PC-3 (cell line): ENCODE measurements around the gene SLC15A5. TPM values are rescaled to one million over a fixed set of nuclear protein-coding genes. Genes with fewer than 3 reads are reported as not detected.

ENCODE experiments used
- ATAC-seq: fragments of 200-7000 bp; cut with Tn5 transposase; 2 replicates; pipeline ENCODE4 v1.9.1; 2020; ENCODE audit warnings: mild to moderate bottlenecking, moderate library complexity
- BruUV-seq: library from RNA; stranded (reverse); fragments of 400-500 nt; replicated peaks from 2 replicates; lab custom pipeline; 2021; lab: Mats Ljungman, UMichigan
- CTCF ChIA-PET: fragments of 300-600 bp; sonication (Branson Sonifier 250); formaldehyde crosslinking; loops from one replicate; lab custom pipeline; 2022; ENCODE audit warnings: antibody characterized with exemption; lab: Charles Lee
- POLR2A ChIA-PET: fragments of 300-600 bp; sonication (Branson Sonifier 250); formaldehyde crosslinking; loops from one replicate; lab custom pipeline; 2022; ENCODE audit warnings: antibody characterized with exemption; ENCODE audit not compliant: unreplicated experiment; lab: Charles Lee
- DNase-seq: peaks from one replicate; pipeline ENCODE4 v3.0.0-alpha.2; 2015
- H2AFZ ChIP-seq: fragments of 300-600 bp; sonication (generic); 2 replicates; pipeline ENCODE4 v1.6.0; 2016; ENCODE audit warnings: antibody characterized with exemption, low read length
- H3F3A ChIP-seq: fragments of 300-600 bp; sonication (generic); one replicate; pipeline ENCODE4 v1.6.0; 2017; ENCODE audit warnings: antibody characterized with exemption, low read length, control low read depth, mild to moderate bottlenecking; ENCODE audit not compliant: unreplicated experiment
- H3K27ac ChIP-seq: fragments of 300-600 bp; sonication (generic); 2 replicates; pipeline ENCODE4 v1.5.1; 2016; ENCODE audit warnings: mild to moderate bottlenecking, low read length
- H3K27me3 ChIP-seq: fragments of 300-600 bp; sonication (generic); 2 replicates; pipeline ENCODE4 v1.6.1; 2016; ENCODE audit warnings: low read length, mixed read lengths
- H3K36me3 ChIP-seq: fragments of 300-600 bp; sonication (generic); 2 replicates; pipeline ENCODE4 v1.6.1; 2016; ENCODE audit warnings: low read depth, mixed run types, low read length, mixed read lengths
- H3K4me1 ChIP-seq: fragments of 300-600 bp; sonication (generic); 2 replicates; pipeline ENCODE4 v1.5.1; 2016; ENCODE audit warnings: low read length; ENCODE audit not compliant: insufficient read depth
- H3K4me2 ChIP-seq: fragments of 300-600 bp; sonication (generic); 2 replicates; pipeline ENCODE4 v1.6.0; 2016; ENCODE audit warnings: low read length
- H3K4me3 ChIP-seq: fragments of 300-600 bp; sonication (generic); 2 replicates; pipeline ENCODE4 v1.5.1; 2016; ENCODE audit warnings: mild to moderate bottlenecking, low read length, mixed read lengths
- H3K79me2 ChIP-seq: fragments of 300-600 bp; sonication (generic); 2 replicates; pipeline ENCODE4 v1.6.1; 2017; ENCODE audit warnings: low read length, mixed read lengths
- H3K9ac ChIP-seq: fragments of 300-600 bp; sonication (generic); 2 replicates; pipeline ENCODE4 v1.6.0; 2016; ENCODE audit warnings: mild to moderate bottlenecking, low read length
- H3K9me2 ChIP-seq: fragments of 300-600 bp; sonication (generic); replicated peaks from 2 replicates; pipeline ENCODE4 v1.6.1; 2016; ENCODE audit warnings: mixed run types, low read length, mixed read lengths
- H3K9me3 ChIP-seq: fragments of 300-600 bp; sonication (generic); 2 replicates; pipeline ENCODE4 v1.6.1; 2016; ENCODE audit warnings: low read length, mixed read lengths
- H4K20me1 ChIP-seq: fragments of 300-600 bp; sonication (generic); 2 replicates; pipeline ENCODE4 v1.6.1; 2016; ENCODE audit warnings: low read length, mixed read lengths
- EZH2 ChIP-seq: fragments of 300-600 bp; sonication (generic); IDR thresholded peaks from one replicate; pipeline ENCODE4 v1.6.1; 2017; ENCODE audit warnings: antibody characterized with exemption, mild to moderate bottlenecking, low read length; ENCODE audit not compliant: unreplicated experiment
- EZH2phosphoT487 ChIP-seq: fragments of 300-600 bp; sonication (generic); IDR thresholded peaks from 2 replicates; pipeline ENCODE4 v1.6.1; 2018; ENCODE audit warnings: mild to moderate bottlenecking, antibody characterized with exemption, low read length, borderline replicate concordance
- intact Hi-C: fragments of 100-400 bp; cut with micrococcal nuclease; formaldehyde crosslinking; loops from 2 replicates; pipeline ENCODE4 v1.9.0; 2023
- total RNA-seq: library from RNA; depleted of rRNA; stranded (reverse); fragments of >200 nt; gene quantifications from 2 replicates; pipeline ENCODE4 v1.2.3, GENCODE V29; 2014
- TF ChIP-seq, protein P1 (sequence below): fragments of 300-600 bp; sonication (generic); conservative IDR thresholded peaks from 2 replicates; pipeline ENCODE4 v1.5.1; 2017; ENCODE audit warnings: antibody characterized with exemption, low read depth, mild to moderate bottlenecking, low read length

Gene SLC15A5
- total RNA-seq, 1 experiment from 2014 or later: not detected

DNA sequence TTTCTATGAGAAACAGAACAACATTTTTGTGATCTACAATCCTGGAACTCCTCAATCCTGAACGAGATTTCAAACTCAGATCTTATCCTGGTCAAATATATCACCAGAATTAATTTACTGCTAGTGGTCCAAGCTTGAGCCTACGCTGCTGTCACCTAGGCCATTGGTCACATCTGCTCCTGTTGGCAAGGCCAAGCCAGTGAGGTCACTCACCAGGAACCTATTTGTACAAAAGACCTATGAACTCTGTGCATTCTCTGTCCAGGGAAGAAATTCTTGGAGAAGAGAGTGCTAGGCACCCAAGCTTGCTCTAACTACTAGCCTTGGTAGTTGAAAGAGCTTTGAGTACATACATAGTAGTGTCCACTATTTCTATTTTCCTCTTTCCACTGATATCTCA, 106.1 kb downstream of the SLC15A5 start:
- no peak for ATAC-seq
- Histone ChIP-seq H3K4me2 (no peak overlapping the region), H3F3A (no peaks in the 10 kb centered on the region), H3K4me3 (no peak overlapping the region), H3K9me2 (no peaks in the 10 kb centered on the region), H3K9ac (no peak overlapping the region), H3K27me3 (no peaks in the 10 kb centered on the region), H3K4me1 (no peaks in the 10 kb centered on the region; the same call in 1 of the 2 replicates), H3K36me3 (no peaks in the 10 kb centered on the region), H3K9me3 (no peaks in the 10 kb centered on the region), H2AFZ (no peak overlapping the region), H3K79me2 (no peaks in the 10 kb centered on the region), H4K20me1 (no peaks in the 10 kb centered on the region), H3K27ac (no peak overlapping the region)
- CTCF ChIA-PET: no interaction called here
- DNase-seq: no peak
- POLR2A ChIA-PET: no interaction called here
- intact Hi-C loops: no loop called here
- BruUV-seq: no TSS peak
- TF ChIP-seq, protein P1, sequence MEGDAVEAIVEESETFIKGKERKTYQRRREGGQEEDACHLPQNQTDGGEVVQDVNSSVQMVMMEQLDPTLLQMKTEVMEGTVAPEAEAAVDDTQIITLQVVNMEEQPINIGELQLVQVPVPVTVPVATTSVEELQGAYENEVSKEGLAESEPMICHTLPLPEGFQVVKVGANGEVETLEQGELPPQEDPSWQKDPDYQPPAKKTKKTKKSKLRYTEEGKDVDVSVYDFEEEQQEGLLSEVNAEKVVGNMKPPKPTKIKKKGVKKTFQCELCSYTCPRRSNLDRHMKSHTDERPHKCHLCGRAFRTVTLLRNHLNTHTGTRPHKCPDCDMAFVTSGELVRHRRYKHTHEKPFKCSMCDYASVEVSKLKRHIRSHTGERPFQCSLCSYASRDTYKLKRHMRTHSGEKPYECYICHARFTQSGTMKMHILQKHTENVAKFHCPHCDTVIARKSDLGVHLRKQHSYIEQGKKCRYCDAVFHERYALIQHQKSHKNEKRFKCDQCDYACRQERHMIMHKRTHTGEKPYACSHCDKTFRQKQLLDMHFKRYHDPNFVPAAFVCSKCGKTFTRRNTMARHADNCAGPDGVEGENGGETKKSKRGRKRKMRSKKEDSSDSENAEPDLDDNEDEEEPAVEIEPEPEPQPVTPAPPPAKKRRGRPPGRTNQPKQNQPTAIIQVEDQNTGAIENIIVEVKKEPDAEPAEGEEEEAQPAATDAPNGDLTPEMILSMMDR: no peak
- no peak for TF ChIP-seq EZH2phosphoT487
- no peak for TF ChIP-seq EZH2

DNA sequence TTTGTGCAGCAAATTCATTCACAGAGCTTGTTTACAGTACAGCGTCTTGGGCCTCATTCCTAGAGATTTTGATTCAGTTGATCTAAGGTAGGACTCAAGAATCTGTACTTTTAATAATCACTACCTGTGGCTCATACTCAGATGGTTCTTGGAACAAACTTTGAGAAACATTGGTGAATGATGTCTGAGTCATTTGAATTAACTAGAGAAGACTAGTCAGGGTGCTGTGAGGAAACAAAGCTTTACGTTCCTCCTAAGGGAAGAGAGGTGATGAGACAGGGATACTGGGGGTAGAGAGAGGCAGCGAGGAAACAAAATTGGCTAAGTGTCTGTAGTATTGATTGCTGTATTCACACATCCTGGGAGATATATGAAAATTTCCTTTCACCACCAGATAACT, 109.4 kb downstream of the SLC15A5 start:
- H3K27ac ChIP-seq: no peak overlapping the region
- H2AFZ ChIP-seq: no peak overlapping the region
- no peaks in the 10 kb centered on the region for H3F3A ChIP-seq
- H3K9ac ChIP-seq: no peak overlapping the region
- H3K9me3 ChIP-seq: no peaks in the 10 kb centered on the region
- no peaks in the 10 kb centered on the region; the same call in 1 of the 2 replicates for H3K4me1 ChIP-seq
- peak; percentile 60 for DNase-seq
- no peak overlapping the region for H3K4me2 ChIP-seq
- TF ChIP-seq EZH2phosphoT487 (no peak), EZH2 (no peak)
- TF ChIP-seq, protein P1: no peak
- CTCF ChIA-PET: no interaction called here
- no peak overlapping the region for H3K4me3 ChIP-seq
- no peaks in the 10 kb centered on the region for H3K36me3 ChIP-seq
- 0 out of 2 replicates have a peak, but pooled peaks cover 5% of the 10 kb centered on the region for H3K27me3 ChIP-seq
- peak; percentile 74 for ATAC-seq
- H4K20me1 ChIP-seq: no peaks in the 10 kb centered on the region
- H3K79me2 ChIP-seq: no peaks in the 10 kb centered on the region
- no TSS peak for BruUV-seq
- H3K9me2 ChIP-seq: no peaks in the 10 kb centered on the region
- POLR2A ChIA-PET: no interaction called here
- intact Hi-C loops: loop anchor here (10.0 kb wide), 1 partner anchor 517 kb away; no protein-coding TSS in a partner anchor

DNA sequence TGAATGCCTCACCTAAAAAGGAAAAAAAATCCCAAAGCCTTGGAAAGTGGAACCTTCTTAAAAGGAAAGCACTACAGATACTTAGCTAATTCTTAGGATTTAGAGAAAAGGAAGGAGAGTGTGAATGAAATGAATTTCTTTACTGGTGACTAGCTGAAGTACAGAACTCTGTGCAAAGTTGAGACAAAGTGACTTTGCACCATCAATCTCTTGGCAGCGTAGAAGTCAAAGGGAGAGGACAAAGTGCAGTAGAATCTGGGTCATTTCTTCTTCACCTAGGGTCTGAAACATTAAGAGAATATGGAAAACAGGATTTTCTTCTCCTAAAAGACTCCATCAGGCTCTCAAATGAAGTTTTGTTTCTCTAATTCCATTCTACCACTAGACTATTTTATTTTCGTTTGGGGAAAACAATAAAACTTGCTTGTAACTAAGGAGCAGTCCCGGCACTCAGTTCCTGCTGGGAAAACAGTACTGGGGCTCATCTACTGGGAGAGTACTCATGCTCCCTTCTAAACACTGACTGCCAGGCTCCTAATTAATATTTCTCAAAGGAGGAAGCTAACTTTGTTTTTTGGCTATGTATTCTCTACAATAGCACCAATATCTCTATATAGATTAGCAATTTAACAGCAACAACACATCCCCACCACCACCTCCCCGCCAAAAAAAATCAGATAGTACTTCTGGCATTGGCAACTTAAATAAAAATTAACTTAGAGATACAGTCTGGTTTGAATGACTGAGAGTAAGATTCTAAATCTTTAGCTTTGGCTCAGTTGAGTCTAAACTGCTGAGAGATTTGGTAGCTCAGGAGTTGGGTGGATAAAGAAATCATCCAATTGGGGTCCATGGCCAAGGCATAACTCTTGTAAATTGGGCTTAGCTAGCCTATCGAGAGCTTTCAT, 110.7 kb downstream of the SLC15A5 start:
- TF ChIP-seq EZH2: no peak
- no peak for TF ChIP-seq EZH2phosphoT487
- TF ChIP-seq, protein P1: no peak
- BruUV-seq: no TSS peak
- Histone ChIP-seq H3K27ac (no peak overlapping the region), H3K9me2 (no peaks in the 10 kb centered on the region), H3K79me2 (no peaks in the 10 kb centered on the region), H3K36me3 (no peaks in the 10 kb centered on the region), H3K9ac (no peak overlapping the region), H3F3A (no peaks in the 10 kb centered on the region), H4K20me1 (no peaks in the 10 kb centered on the region), H3K4me2 (no peak overlapping the region), H3K4me1 (no peaks in the 10 kb centered on the region; the same call in 1 of the 2 replicates), H3K27me3 (peaks cover 13% of the 10 kb centered on the region; the same call in 1 of the 2 replicates), H3K9me3 (no peaks in the 10 kb centered on the region), H2AFZ (no peak overlapping the region), H3K4me3 (no peak overlapping the region)
- ChIA-PET POLR2A (no interaction called here), CTCF (no interaction called here)
- DNase-seq (no peak), ATAC-seq (no peak)
- intact Hi-C loops: loop anchor here (10.0 kb wide), 1 partner anchor 518 kb away; no protein-coding TSS in a partner anchor
